CD4-positive, alpha-beta T cell treated with Interleukin-17A for 4 hours (primary cell): Measurements from ENCODE around the gene MROH8.
A peak's percentile ranks its signal among the peaks of the same experiment; 100 is the strongest.

Experiments used
- DNase-seq: peaks from one replicate; pipeline ENCODE4 v3.0.0-alpha.2; 2020; ENCODE audit warnings: mixed read lengths

The MROH8 gene

DNA sequence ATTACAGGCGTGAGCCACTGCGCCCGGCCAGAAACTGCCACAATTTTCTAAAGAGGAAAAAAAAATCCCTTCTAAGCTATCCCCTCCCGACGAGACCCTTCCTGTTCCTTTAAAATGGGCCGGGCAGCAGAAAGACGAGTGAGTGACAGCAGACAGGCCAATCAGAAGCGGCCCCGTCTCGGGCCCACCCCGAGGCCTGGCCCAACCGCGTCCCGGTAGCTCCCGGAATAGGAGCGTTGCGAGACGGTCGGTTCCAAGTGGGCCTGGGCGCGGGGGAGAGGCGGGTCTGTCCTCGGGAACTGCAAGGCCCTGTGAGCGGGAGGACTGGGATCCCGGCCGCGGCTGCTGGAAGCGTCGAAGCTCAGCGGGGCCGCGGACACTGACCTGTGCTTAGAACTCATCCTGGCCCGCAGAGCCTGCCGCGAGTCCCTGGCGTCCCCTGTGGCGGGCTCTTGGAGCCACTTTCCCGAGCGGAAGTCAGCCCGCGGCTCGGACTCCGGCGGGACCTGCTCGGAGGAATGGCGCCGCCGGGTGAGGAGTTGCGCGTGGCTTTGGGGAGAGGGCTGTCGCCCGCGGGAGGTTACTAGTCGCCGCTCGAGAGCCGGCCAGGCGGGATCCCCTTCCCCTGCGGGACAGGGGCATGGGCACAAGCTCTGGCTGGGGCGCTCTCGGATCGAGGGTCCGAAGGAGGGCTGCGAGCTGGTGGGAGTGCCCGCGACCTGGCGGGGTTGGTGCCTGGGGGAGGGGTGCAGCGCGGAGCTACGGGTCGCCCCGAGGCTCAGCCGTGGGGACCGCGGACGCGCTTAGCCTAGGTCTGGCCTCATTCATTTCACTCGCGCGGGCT, at the start of gene MROH8, which contains the start of gene RPN2:
TSS of gene MROH8 (minus strand) at position 710 of the 844 bp plus-strand sequence.
TSS of gene RPN2 (plus strand) at position 492 of the 844 bp plus-strand sequence. CDS start at position 519, 27 bp downstream.
- peak; percentile 94 for DNase-seq

DNA sequence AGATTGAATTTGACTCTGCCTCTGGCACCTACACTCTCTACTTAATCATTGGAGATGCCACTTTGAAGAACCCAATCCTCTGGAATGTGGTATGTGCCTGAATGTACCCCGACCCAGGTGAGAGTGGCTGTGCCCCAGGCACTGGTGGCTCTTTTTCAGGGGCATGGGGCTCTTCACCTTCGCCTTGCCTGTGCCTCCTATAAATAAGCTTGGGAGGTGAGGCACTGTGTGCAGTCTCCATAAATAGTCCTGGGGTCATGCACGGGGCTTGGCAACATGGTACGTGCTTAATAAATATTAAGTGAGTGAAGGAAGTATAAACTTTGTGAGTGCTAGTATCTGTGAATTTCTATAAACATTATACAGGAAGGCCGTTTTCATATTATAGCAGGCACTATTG, 49.3 kb upstream of the MROH8 start:
- DNase-seq, result no peak

DNA sequence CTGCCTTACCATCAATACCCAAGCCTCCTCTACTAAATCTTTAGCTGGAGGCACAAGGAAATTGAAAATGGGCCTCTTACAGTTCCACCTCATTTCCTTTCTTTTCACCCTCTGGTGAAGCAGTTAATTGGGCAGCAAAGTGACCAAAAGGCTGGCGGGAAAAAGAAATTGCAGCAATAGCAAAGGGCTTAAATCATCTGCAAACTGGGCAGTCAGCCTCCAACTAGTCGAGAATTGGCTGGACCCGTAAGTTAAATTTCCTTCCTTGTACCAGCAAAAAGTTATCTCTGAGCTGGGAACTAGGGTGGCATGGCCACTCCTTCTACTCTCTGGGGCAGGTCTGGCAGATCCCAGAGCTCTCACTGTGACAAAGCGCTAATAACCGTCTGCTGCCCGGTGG, 48.7 kb upstream of the MROH8 start:
- no peak for DNase-seq

DNA sequence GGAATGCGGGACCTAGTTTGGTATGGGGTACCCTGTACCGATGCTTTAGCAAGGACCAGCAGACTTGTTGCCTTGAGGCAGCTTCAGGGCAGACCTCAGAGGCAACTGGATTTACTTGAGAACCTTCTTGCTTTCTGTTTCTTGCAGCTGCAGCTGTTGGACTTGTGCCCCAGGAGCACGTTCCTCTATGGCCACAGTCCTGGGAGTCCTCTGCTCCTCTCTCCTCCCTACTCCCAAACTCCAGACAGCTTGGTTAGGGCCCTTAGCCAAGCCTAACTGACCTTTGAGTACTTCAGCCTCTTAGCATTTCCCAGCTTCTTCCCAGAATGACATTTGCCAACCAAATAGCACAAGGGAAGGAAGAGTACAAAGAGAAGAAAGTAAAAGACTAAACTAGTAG, 47.5 kb upstream of the MROH8 start:
- DNase-seq, result no peak

DNA sequence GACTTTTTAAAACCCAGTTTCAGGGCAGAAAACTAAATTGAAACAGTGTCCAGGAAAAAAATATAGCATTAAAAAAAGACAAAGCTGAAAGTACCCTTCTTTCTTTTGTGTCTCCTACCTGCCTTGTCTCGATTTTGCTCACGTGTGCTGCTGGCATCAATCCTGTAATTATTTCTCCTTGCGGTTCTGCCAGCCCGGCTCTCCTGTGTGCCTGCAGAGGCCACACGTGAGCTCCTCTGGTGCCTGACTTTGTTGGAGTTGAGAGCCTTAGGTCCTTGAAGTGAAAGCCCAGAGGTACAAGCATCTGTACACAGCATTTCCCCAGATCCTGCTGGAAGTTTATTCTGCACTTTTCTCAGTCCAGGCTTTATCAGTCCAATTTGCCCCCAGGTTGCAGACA, 45.8 kb upstream of the MROH8 start:
- no peak for DNase-seq

DNA sequence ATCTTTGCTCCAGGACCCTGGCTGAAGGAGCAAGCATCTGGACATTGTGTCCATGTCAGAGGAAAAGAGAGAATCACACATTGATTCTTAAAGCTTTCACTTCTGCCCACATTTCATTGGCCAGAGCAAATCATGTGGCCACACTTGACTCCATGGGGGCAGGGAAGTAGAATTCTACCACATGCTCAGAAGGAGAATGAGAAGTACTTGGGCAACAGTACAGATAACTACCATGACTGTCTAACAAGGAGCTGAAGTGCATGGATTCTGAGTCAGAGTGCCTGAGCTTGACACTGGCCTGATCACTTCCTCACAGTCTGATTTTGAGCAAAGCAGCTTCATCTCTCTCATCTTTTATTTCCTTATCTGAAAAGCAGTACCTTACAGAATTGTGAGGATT, 43.7 kb upstream of the MROH8 start:
- no peak for DNase-seq

DNA sequence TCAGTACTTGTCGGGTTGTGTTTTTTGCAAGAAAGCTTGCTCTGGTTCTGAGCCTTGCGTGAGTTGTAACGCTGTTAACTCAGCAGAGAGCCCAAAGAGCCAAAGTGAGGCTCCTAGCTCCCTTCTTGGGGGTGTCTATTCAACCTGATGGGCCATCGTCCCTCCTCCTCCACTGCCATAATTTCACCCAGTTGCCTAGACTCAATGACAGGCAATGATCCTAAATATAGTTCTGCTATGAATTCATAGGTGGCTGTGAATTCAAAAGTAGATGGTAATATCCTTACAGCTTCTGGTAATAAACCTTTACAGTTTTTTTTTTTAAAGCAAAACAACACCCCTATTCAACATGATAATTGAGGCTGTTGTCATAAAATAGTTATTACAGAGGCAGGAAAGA, 42.7 kb upstream of the MROH8 start:
- no peak for DNase-seq

DNA sequence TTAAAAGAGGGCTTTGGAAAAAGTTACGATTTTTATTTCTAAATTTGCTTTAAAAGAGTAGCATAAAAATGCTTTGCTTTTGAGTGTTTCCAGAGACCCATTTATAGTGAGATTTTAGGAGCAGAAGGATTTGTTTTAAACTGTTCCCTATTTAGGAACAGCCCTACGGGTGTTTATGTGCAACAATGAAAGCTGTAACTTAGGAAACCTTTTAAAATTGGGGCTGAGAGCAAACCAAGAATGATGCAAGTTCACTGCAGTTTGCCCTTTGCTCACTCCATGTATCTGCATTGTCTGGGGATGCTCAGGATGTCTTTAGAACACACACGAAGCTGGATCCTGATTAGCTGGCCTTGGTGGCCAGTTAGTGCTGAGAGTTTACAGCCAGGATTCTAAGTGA, 41.4 kb upstream of the MROH8 start:
- no peak for DNase-seq

DNA sequence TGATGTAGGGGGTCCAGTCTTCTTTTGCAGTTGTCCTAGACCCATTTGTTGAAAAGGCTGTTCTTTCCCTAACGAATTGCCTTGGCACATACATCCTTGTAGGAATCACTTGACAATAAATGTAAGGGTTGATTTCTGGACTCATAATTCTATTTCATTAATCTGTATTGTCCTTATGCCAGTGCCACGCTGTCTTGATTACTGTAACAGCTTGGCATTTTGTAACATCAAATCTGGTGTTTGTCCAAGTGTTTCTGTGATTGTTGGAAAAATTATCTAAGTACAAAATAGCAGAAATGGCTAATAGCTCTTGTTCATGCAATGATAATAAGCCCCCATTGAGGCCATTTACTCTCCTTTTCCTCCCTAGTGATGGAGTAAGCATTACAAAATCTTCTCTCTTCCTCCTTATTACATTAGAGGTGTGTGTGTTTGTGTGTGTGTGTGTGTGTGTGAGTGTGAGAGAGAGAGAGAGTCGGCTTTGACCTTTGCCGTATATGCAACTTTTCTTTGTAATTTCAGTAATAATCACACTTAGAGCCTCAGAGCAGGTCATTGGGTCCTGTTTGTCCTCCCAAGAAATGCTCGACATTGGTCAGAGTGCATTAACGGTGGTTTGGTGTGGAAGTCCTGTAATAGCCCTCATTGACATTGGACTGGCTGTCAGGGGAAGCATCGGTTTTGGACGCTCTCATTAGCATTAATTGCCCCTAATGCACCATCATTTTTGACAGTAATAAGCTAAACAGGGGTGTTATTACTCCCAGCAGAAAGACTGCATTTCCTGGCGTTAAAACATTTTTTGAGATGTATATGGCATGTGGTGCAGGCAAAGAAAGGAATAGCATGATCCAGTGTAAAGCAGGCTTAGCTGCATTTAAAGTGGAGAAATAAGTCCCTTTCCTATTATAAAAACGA, 40.7 kb upstream of the MROH8 start:
- no peak for DNase-seq

DNA sequence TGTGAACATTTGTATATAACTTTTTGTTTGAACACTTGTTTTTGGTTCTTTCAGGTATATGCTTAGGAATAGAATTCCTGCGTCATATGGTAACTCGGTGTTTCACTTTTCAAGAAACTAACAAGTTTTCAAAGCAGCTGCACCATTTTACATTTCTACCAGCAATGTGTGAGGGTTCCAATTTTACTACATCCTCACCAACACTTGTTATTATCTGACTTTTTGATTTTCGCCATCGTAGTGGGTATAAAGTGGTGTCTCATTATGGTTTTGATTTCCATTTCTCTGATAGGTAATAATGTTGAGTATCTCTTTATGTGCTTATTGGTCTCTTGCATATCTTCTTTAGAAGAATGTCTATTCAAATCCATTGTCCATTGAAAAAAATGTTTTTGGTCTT, 39.6 kb upstream of the MROH8 start:
- DNase-seq, result no peak

DNA sequence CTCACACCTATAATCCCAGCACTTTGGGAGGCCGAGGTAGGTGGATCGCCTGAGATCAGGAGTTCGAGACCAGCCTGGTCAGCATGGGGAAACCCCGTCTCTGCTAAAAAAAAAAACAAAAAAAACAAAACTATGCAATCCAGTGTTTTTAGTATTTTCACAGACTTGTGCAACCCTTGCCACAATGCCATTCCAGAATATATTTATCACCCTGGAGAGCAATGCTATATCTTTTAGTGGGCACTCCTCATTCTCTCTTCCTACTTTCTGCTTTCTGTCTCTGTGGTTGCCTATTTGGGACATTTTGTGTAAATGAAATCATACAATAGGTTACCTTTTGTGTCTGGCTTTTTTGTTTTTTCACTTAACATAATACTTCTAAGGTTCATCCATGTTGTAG, 39.1 kb upstream of the MROH8 start:
- no peak for DNase-seq

DNA sequence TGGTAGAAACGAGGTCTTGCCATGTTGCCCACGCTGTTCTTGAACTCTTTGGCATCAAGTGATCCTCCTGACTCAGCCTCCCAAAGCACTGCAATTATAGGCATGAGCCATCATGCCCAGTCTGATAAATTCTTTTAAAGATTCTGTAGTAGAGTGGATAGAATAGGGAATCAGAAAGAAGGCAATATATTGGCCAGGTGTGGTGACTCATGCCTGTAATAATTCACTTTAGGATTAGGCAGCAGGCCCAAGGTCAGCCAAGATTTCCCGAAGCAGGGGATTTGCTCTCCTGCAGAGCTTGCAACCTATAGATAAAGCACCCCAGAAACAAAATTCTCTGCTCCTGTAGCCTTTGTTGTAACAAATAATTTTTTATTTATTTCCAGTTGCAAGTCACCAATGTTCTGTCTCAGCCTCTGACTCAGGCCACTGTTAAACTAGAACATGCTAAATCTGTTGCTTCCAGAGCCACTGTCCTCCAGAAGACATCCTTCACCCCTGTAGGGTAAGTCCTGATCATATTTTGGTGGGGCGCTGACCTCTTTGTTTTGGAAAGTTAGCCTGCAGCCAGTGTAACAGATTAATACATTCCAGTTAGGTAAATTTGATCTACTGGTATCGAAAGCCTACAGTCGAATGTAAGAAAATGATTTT, 30.4 kb upstream of the MROH8 start:
- DNase-seq, result no peak

DNA sequence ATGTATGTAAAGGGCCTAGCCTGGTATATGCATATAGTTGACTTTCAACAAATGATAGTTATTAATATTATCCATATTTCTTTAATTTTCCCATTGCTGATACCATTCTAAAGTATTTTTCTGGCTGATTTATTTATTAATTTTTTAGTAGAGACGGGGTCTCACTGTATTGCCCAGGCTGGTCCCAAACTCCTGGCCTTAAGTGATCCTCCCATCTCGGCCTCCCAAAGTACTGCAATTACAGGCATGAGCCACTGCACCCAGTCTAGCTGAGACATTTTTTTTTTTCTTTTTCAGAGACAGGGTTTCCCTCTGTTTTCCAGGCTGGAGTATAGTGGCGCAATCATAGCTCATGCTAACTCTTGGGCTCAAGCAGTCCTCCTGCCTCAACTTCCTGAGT, 29.8 kb upstream of the MROH8 start:
- no peak for DNase-seq

DNA sequence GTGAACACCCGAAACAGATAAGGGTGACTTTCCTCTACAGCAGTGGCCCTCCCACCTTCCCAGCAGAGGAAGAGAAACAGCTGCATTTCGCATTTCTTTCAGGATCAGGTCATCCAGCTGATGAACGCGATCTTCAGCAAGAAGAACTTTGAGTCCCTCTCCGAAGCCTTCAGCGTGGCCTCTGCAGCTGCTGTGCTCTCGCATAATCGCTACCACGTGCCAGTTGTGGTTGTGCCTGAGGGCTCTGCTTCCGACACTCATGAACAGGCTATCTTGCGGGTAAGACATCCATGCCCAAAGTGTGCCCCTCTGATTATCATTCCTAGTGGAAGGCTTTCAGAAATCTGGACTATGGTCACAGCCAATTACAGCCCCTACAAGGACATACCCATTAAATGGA, 27.8 kb upstream of the MROH8 start:
- no peak for DNase-seq

DNA sequence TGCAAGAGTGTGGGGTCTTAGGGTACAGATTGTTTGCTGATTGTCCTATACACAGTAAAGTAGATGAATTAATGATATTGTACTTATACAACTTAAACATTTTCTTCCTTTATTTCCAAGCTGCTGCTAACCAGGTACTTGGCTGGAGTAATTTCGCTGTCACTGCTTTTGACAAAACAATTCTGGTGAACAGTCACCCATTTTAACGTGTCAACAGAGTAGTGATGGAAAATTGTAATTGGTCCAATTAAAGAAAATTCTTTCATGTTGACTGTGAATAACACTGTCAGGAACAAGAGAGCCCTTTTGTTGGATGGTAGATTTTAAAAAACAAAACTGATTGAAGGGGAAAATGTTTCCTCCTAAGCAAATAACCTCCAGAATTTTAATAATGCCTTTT, 26.4 kb upstream of the MROH8 start:
- no peak for DNase-seq

DNA sequence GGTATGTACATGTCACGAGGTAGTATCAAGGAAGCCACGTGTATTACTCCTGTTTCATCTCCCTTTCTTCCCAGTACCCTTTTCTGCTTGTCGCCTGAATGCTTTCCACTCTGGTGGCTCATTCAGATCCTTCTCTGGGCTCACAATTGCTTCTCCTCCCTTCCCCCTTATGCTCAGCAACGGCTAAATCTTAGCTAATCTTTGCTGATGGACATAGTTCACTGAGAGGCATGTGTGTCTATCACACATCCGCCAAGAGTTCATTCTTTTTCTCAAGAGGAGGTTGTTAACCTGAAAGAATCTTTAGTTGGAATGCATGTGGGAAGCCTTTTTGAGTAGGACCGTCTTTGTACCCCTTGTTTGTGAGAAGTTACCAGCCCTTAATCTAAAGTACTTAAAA, 25.8 kb upstream of the MROH8 start:
- no peak for DNase-seq

DNA sequence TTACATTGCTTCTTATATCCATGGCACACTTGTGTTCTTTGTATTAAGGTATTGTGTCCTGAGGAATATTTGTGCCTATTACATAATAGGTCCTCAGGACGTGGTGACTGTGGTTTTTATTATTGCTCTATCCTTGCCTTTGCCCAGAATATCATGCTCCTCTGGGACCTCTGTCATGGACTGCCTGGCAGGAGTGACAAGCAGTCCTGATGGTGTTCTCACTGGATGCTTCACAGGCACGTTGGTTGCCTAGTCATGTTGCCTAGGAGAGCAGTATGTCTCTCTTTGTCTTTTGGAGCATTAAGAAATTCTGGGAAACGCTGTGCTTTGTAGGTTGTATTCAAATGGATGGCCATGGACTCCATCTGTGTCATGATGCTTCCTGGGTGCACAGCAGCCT, 24.7 kb upstream of the MROH8 start:
- no peak for DNase-seq

DNA sequence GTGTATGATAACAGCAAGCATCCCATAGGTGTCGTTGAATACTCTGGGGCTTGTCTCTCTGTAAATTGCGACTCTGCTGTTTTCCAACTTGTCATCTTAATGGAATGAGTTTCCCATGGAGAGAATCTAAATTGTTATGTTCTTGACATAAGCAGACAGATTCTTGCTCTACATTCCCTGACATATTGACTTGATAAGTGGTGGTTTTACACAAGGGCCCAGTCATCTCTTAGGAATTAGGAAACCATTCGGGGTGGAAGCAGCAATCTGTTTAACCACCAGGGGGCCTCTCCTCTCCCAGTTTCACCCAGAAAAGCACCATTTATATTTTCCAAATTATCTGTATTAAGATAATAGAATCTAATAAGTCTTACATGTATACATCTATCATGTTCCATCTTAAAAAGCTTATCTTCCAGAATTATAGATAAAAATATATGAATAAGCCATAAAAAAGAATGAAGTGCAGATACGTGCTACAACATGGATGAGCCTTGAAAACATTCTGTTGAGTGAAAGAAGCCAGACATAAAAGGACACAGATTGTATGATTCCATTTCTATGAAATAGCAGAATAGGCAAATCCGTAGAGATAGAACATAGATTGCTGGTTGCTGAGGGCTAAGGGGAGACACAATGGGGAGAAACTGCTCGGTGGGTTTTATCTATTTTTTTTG, 23.1 kb upstream of the MROH8 start:
- DNase-seq, result peak; percentile 43

DNA sequence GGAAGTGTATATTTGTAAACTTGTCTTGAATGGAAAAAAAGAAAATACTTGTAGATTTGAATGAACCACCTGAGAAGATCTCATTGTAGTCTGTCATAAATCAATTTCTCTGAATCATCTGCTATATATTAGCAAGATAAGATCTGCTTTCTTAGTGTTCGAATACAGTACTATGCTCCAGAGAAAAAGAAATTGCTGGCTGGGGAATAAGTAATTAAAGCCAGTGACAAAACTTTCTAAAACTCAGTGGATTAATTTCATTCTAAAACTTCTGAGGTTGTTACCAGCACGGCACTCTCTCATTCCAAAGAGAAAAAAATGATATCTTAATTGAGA, 22.4 kb upstream of the MROH8 start:
- no peak for DNase-seq

DNA sequence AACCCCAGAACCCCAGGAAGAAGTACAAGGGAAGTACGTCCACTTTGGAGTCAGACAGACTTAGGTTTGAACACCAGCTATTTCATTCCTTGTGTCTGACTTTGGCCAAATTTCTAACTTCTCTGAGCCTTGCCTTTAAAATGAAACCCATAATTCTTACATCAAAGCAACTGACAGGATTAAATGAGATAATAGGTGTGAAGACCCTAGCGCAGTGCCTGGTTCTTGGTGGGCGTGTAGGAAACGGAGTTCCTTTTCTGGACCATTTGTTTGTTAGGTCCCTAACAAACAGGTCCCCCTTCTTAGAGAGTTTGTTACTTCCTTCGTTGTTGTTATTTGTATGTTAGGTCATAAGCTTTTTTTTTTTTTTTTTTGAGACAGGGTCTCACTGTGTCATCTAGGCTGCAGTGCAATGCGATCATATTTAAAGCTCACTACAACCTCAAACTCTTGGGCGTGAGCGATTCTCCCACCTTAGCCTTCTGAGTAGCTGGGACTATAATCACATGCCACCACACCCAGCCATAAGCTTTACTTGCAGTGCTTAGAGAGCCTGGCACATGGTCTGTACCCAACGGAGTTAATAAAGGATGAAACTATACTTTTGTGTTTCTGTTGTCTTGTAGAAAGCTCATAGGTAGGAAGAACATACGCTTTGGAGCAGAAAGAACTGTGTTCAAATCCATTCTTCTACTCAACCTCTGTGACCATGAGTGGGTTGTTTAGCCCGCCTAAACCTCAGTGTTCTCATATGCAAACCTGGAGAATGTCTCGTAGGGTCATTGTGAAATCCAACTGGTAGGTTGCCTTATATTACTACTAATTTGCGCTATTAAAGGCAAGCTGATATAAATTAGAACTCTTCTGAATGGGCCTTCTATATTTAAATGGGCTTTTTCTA, 21.8 kb upstream of the MROH8 start:
- no peak for DNase-seq

DNA sequence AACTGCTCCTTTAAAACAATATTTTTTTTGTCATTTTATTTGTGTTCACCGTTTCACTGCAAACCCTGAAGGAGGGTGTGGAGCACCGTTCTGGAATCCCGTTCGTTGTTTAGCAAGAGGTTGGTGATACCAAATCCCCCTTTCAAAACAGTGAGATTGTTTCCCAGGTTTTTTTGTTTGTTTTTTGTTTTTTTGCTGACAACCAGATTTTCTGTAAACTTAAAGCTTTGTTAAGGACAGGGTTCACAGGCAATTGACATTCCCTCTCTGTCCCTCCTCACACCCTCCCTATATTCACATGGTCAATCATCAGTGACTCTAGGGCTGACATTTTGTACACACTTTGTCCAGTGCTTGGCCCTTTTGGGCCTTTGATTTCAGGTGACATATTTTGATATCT, 21.0 kb upstream of the MROH8 start:
- no peak for DNase-seq
